GM23338 (cell line): ENCODE data around the gene ERC2.

Source experiments
- EZH2 ChIP-seq: fragments of 200-600 bp; sonication (generic); IDR thresholded peaks from one replicate; pipeline ENCODE4 v1.8.0; 2017; ENCODE audit warnings: antibody characterized with exemption, mild to moderate bottlenecking, low read depth; ENCODE audit not compliant: unreplicated experiment
- JUNB ChIP-seq: IDR thresholded peaks from one replicate; pipeline ENCODE4 v1.6.1; 2016; ENCODE audit warnings: antibody characterized with exemption; ENCODE audit not compliant: unreplicated experiment
- POLR2AphosphoS5 ChIP-seq: IDR thresholded peaks from 2 replicates; pipeline ENCODE4 v1.6.1; 2016; ENCODE audit warnings: antibody characterized with exemption, low read depth
- ZNF114 ChIP-seq: fragments of 250-450 bp; sonication (Bioruptor Pico); IDR thresholded peaks from 2 replicates; pipeline ENCODE4 v1.5.0; 2020; ENCODE audit warnings: mild to moderate bottlenecking, moderate library complexity
- TF ChIP-seq, protein P1 (sequence below), 2 experiments: fragments of 200-600 bp in 1 of 2; sonication (generic) in 1 of 2; conservative IDR thresholded peaks; 2 replicates each; pipeline versions ENCODE4 v1.5.1 to v1.6.1; 2016 to 2017; ENCODE audit warnings: antibody characterized with exemption in 2 of 2, low read depth in 2 of 2, mild to moderate bottlenecking in 2 of 2, moderate library complexity in 1 of 2

DNA sequence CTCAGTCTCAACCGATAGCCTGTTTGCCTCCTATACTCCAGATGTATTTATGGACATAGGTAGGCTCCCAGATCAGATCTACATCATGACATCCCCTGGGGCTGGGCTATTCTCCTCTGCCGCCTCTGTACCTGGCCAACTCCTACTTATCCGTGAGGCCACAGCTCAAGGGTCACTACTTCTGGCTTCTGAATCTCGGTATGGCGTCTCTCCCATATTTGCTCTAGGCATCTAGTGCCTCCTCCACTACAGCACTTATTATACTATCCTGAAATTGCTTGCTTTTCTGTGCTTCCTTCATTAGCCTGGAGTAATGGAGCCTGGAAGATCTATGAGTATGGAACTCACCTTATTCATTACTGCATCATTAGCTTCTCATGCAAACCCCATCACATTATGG, 808.6 kb downstream of the ERC2 start:
- TF ChIP-seq EZH2, result no peak
- no peak for TF ChIP-seq JUNB
- TF ChIP-seq, protein P1, sequence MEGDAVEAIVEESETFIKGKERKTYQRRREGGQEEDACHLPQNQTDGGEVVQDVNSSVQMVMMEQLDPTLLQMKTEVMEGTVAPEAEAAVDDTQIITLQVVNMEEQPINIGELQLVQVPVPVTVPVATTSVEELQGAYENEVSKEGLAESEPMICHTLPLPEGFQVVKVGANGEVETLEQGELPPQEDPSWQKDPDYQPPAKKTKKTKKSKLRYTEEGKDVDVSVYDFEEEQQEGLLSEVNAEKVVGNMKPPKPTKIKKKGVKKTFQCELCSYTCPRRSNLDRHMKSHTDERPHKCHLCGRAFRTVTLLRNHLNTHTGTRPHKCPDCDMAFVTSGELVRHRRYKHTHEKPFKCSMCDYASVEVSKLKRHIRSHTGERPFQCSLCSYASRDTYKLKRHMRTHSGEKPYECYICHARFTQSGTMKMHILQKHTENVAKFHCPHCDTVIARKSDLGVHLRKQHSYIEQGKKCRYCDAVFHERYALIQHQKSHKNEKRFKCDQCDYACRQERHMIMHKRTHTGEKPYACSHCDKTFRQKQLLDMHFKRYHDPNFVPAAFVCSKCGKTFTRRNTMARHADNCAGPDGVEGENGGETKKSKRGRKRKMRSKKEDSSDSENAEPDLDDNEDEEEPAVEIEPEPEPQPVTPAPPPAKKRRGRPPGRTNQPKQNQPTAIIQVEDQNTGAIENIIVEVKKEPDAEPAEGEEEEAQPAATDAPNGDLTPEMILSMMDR (conservative IDR thresholded peaks at IDR 0.05; ENCODE audit: low read depth in 2 of 2), result no peak
- TF ChIP-seq POLR2AphosphoS5, result no peak
- TF ChIP-seq ZNF114 (CRISPR knock-in tag), result no peak
